ENCODE data around the gene CATSPER4. TPM values are rescaled to one million over a fixed set of nuclear protein-coding genes. Genes with fewer than 3 reads are reported as not detected.
A peak's percentile ranks its signal among the peaks of the same experiment; 100 is the strongest.

Gene CATSPER4
- total RNA-seq, 1 experiment from 2014 or later = not detected

DNA sequence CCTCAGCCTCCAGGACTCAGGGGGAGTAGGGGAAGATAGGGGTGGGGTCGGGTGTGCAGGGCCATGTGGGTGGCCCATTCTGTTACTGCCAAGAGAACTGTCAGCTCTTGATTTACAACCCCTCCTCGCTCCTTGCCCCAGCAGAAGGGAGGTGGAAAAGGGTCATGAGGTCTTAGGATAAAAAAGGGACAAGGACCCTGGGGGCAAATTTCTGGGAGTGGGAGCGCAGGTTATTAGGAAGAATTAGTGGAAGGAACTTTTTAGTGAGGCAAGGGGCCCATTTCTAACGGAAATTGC, 30.7 kb upstream of the CATSPER4 start:
- no peak overlapping the region for H3K56ac ChIP-seq (ENCODE audit: insufficient read length, low read depth, low read length)
- H4K20me1 ChIP-seq (ENCODE audit: control insufficient read depth, insufficient read depth, insufficient read length) = no peaks in the 10 kb centered on the region
- WGBS (ENCODE audit: extremely low coverage, insufficient read length, low lambda C conversion rate) = no CpG with 5 or more reads among the region's 4 CpGs
- no peak overlapping the region for H4K8ac ChIP-seq (replicated peaks; ENCODE audit: insufficient read length, low read depth, low read length)
- H3K4me1 ChIP-seq (ENCODE audit: insufficient read depth, low read length) = peaks cover 11% of the 10 kb centered on the region; the same call in 1 of the 2 replicates
- no peaks in the 10 kb centered on the region for H3K79me2 ChIP-seq (ENCODE audit: insufficient read depth, low read length)
- no peak overlapping the region for H2BK120ac ChIP-seq (ENCODE audit: low read depth, low read length, poor library complexity, severe bottlenecking)
- Mint-ChIP-seq H3K4me3 (peak overlapping the region in 1 of 2 experiments; percentile 65; a peak in 2 of 5 replicates), H3K27me3 (ENCODE audit: low read depth) (peaks cover 94% of the 10 kb centered on the region), H3K4me1 (peaks cover 48 to 56% of the 10 kb centered on the region in 2 experiments), H3K36me3 (ENCODE audit: insufficient read depth in 1 of 3, low read depth in 3 of 3) (no peaks in the 10 kb centered on the region), H3K9me3 (peaks cover 0 to 4% of the 10 kb centered on the region in 2 experiments; a peak in 1 of 5 replicates), H3K27ac (no peak overlapping the region)
- H2AFZ ChIP-seq (ENCODE audit: low read length) = no peak overlapping the region
- no peak overlapping the region for H2BK5ac ChIP-seq (ENCODE audit: insufficient read length, low read length)
- H3T11ph ChIP-seq (ENCODE audit: low read length) = no peak overlapping the region
- no peak overlapping the region for H3K4me2 ChIP-seq (ENCODE audit: insufficient read depth, insufficient read length, low read length)
- no peak overlapping the region for H2BK12ac ChIP-seq (ENCODE audit: insufficient read length, low read depth, low read length)
- no peak overlapping the region for H3K4ac ChIP-seq (ENCODE audit: low read depth, low read length)
- H3K27me3 ChIP-seq (ENCODE audit: insufficient read depth, low read length) = peaks cover 47% of the 10 kb centered on the region; the same call in 1 of the 2 replicates
- no peak overlapping the region for H3K14ac ChIP-seq (ENCODE audit: insufficient read depth, low read length)
- H3K79me1 ChIP-seq (ENCODE audit: insufficient read depth, low read depth, low read length, poor library complexity, severe bottlenecking) = no peaks in the 10 kb centered on the region
- no peak overlapping the region for H4K5ac ChIP-seq (ENCODE audit: insufficient read length, low read depth, low read length)
- no peak for DNase-seq
- no peaks in the 10 kb centered on the region for H3K9me3 ChIP-seq (ENCODE audit: control insufficient read depth, low read depth, low read length)
- TF ChIP-seq, protein P1, sequence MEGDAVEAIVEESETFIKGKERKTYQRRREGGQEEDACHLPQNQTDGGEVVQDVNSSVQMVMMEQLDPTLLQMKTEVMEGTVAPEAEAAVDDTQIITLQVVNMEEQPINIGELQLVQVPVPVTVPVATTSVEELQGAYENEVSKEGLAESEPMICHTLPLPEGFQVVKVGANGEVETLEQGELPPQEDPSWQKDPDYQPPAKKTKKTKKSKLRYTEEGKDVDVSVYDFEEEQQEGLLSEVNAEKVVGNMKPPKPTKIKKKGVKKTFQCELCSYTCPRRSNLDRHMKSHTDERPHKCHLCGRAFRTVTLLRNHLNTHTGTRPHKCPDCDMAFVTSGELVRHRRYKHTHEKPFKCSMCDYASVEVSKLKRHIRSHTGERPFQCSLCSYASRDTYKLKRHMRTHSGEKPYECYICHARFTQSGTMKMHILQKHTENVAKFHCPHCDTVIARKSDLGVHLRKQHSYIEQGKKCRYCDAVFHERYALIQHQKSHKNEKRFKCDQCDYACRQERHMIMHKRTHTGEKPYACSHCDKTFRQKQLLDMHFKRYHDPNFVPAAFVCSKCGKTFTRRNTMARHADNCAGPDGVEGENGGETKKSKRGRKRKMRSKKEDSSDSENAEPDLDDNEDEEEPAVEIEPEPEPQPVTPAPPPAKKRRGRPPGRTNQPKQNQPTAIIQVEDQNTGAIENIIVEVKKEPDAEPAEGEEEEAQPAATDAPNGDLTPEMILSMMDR (conservative IDR thresholded peaks at IDR 0.05) = no peak
- H3K23ac ChIP-seq (ENCODE audit: insufficient read length, low read depth, low read length) = no peak overlapping the region
- H4K91ac ChIP-seq (ENCODE audit: insufficient read length, low read depth, low read length) = no peak overlapping the region
- peaks cover 29% of the 10 kb centered on the region for H3K23me2 ChIP-seq (ENCODE audit: insufficient read length, low read depth, low read length, poor library complexity, severe bottlenecking)
- no peak overlapping the region for H2AK5ac ChIP-seq (ENCODE audit: insufficient read length, low read length)
- H3K9ac ChIP-seq (ENCODE audit: extremely low read depth, insufficient read length, low read length) = no peak overlapping the region
- no peak overlapping the region for H3K27ac ChIP-seq (ENCODE audit: insufficient read length, low read depth, low read length)
- no peak overlapping the region for H2BK15ac ChIP-seq (ENCODE audit: low read depth, low read length)
- no peak overlapping the region for H2BK20ac ChIP-seq (ENCODE audit: low read depth, low read length, poor library complexity, severe bottlenecking)
- no peak overlapping the region for H3K18ac ChIP-seq (ENCODE audit: insufficient read length, low read depth, low read length)
